NCI-H146 (cell line): ENCODE data around the gene DLGAP1.
"Not testable (repeated sequence)": the region's sequence is repeated elsewhere in the genome, so short reads cannot be mapped to it uniquely, and the experiment has no call there.

Source experiments
- DNase-seq: peaks from one replicate; lab custom pipeline; 2025; lab: John Stamatoyannopoulos, UW

DLGAP1 gene

GRCh38 chr18:3624546-3624934, 830.6 kb downstream of the DLGAP1 start:
- no peak for DNase-seq

- no peak for DNase-seq
These were observed 831.1 kb downstream of the DLGAP1 start for GRCh38 chr18:3623769-3624545.

- no peak for DNase-seq
These were observed 834.7 kb downstream of the DLGAP1 start for GRCh38 chr18:3620146-3621119.

GRCh38 chr18:3619746-3620145, 835.4 kb downstream of the DLGAP1 start:
- DNase-seq: no peak

GRCh38 chr18:3619222-3619621, 835.9 kb downstream of the DLGAP1 start:
- DNase-seq: no peak

GRCh38 chr18:3616744-3617143, 838.4 kb downstream of the DLGAP1 start:
- DNase-seq: no peak

- DNase-seq: no peak
These were observed 839.0 kb downstream of the DLGAP1 start for GRCh38 chr18:3616142-3616541.

GRCh38 chr18:3615374-3615985, 839.6 kb downstream of the DLGAP1 start:
- DNase-seq: no peak

- DNase-seq: no peak
These were observed 842.8 kb downstream of the DLGAP1 start for GRCh38 chr18:3612315-3612714.

GRCh38 chr18:3611313-3612090, 843.6 kb downstream of the DLGAP1 start:
- DNase-seq: no peak

GRCh38 chr18:3610813-3611212, 844.3 kb downstream of the DLGAP1 start:
- no peak for DNase-seq

- no peak for DNase-seq
These were observed 844.9 kb downstream of the DLGAP1 start for GRCh38 chr18:3610188-3610708.

GRCh38 chr18:3608488-3608887, 846.6 kb downstream of the DLGAP1 start:
- no peak for DNase-seq

GRCh38 chr18:3608099-3608453, 847.0 kb downstream of the DLGAP1 start:
- DNase-seq: not testable (repeated sequence)

- no peak for DNase-seq
These were observed 847.6 kb downstream of the DLGAP1 start for GRCh38 chr18:3607309-3608098.

- DNase-seq: not testable (repeated sequence)
These were observed 848.2 kb downstream of the DLGAP1 start for GRCh38 chr18:3606863-3607262.

- DNase-seq: no peak
These were observed 849.1 kb downstream of the DLGAP1 start for GRCh38 chr18:3605954-3606443.

GRCh38 chr18:3605486-3605952, 849.6 kb downstream of the DLGAP1 start:
- no peak for DNase-seq

- no peak for DNase-seq
These were observed 850.4 kb downstream of the DLGAP1 start for GRCh38 chr18:3604498-3605408.

GRCh38 chr18:3604235-3604497, 850.9 kb downstream of the DLGAP1 start:
- DNase-seq: no peak
